Endothelial cell of coronary artery (primary cell): ENCODE data around the gene KDM1A. TPM values are rescaled to one million over a fixed set of nuclear protein-coding genes. Genes with fewer than 3 reads are reported as not detected.

Experiments
- total RNA-seq: library from RNA; depleted of rRNA; stranded (reverse); fragments of >200 nt; gene quantifications from 2 replicates; pipeline ENCODE4 v1.2.3, GENCODE V29; 2014

KDM1A gene
- total RNA-seq = 121 and 153 TPM in 2 replicates

GRCh38 chr1:23019094-23019862, at the start of gene KDM1A:
KDM1A (plus strand) TSS chr1:23019468; CDS start chr1:23019597, 129 bp downstream.

GRCh38 chr1:22972760-22973159, 46.5 kb upstream of the KDM1A start, which contains the start of gene LACTBL1:
LACTBL1 (minus strand) TSS chr1:22972866; CDS start chr1:22972316, 550 bp downstream.

Other genes with a start within 250 kb of the KDM1A start
- gene LACTBL1, start 46.6 kb upstream of the KDM1A start, total RNA-seq = not detected in 2 replicates
- gene TEX46, start 3.6 kb upstream of the KDM1A start, total RNA-seq = not detected in 2 replicates
- 53.3 and 60.6 TPM in 2 replicates for gene LUZP1, start 149.4 kb downstream of the KDM1A start, total RNA-seq
- 0.09 and 1.5 TPM in 2 replicates for gene HTR1D, start 198.0 kb downstream of the KDM1A start, total RNA-seq